Measurements from ENCODE around the gene SH2D3C.

Gene SH2D3C

DNA sequence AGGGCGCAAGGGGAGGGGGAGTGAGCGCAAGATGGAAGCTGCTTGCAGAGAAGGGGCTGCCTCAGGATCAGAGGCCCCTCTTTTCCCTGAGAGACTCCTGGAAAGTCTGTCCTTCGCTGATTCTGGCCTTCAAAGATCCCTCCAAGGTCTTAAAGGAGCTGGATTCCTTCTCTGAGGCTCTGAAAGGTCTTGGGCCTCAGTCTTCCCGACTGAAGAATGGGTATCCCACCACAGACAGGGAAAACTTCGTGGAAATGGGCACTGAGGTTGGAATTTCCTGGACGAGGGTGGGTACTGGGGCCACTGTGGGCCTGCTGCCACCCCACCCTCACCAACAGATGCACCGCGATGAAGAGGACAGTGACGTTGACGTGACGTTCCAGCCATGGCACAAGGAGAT lies 66.1 kb downstream of the SH2D3C start:
- no peak for TF ChIP-seq CTCF (IDR thresholded peaks at IDR 0.05; ENCODE audit: low read depth, low read length)
- Histone ChIP-seq H3K27me3 (no peaks in the 10 kb centered on the region), H3K9me3 (peaks cover 8% of the 10 kb centered on the region; the same call in 1 of the 2 replicates), H3K4me3 (ENCODE audit: low read depth, low read length) (no peak overlapping the region), H3K36me3 (no peaks in the 10 kb centered on the region; the same call in 1 of the 2 replicates), H3K4me1 (peaks cover 4% of the 10 kb centered on the region)
- DNase-seq: no peak

DNA sequence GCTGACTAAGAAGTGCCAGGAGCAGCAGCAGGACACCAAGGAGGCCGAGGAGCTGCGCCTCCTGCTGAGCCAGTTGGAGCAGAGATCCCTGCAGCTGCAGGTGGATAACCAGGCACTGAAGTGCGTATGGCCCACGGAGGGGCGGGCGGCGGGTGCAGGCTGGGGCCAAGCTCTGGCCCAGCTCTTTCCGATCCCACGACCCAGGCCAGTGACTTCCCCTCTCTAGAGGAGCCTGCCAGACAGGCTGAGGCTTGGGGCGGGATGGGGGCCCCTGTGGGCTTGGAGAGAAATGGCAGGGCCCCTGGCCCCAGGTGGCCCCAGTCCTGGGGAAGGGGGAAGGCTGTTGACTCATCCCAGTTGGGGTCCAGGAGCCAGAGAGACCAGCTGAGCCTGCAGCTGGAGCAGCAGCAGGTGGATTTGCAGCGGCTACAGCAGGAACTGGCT lies 66.6 kb downstream of the SH2D3C start:
- DNase-seq: no peak
- TF ChIP-seq CTCF (IDR thresholded peaks at IDR 0.05; ENCODE audit: low read depth, low read length): no peak
- Histone ChIP-seq H3K4me1 (peaks cover 6% of the 10 kb centered on the region), H3K36me3 (no peaks in the 10 kb centered on the region; the same call in 1 of the 2 replicates), H3K4me3 (ENCODE audit: low read depth, low read length) (no peak overlapping the region), H3K9me3 (peaks cover 8% of the 10 kb centered on the region; the same call in 1 of the 2 replicates), H3K27me3 (no peaks in the 10 kb centered on the region)

DNA sequence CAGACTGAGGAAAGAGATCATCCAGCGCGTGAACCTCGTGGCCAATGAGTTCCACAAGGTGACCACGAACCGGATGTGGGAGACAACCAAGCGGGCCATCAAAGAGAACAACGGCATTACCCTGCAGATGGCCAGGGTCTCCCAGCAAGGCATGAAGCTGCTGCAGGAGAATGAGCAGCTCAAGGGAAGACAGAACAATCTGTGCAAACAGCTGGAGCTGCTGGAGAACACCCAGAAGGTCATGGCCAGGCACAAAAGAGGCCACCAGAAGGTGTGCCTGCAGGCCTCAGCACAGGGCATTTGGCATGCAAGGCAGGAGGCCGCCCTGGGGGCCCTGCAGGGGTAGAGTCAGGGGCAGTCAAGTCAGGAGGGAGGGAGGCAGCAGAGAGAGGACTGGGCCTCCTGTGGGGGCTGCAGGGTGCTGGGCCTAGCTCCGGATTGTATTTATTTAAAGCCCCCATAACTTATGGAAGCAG lies 67.2 kb downstream of the SH2D3C start:
- Histone ChIP-seq H3K4me3 (ENCODE audit: low read depth, low read length) (no peak overlapping the region), H3K9me3 (peaks cover 8% of the 10 kb centered on the region; the same call in 1 of the 2 replicates), H3K27me3 (no peaks in the 10 kb centered on the region), H3K4me1 (peaks cover 8% of the 10 kb centered on the region), H3K36me3 (no peaks in the 10 kb centered on the region; the same call in 1 of the 2 replicates)
- no peak for TF ChIP-seq CTCF (IDR thresholded peaks at IDR 0.05; ENCODE audit: low read depth, low read length)
- DNase-seq: no peak

- Histone ChIP-seq H3K4me1 (peaks cover 5% of the 10 kb centered on the region; the same call in 1 of the 2 replicates), H3K27me3 (no peaks in the 10 kb centered on the region), H3K36me3 (no peaks in the 10 kb centered on the region; the same call in 1 of the 2 replicates), H3K4me3 (ENCODE audit: low read depth, low read length) (no peak overlapping the region), H3K9me3 (peaks cover 8% of the 10 kb centered on the region; the same call in 1 of the 2 replicates)
- no peak for DNase-seq
- no peak for TF ChIP-seq CTCF (IDR thresholded peaks at IDR 0.05; ENCODE audit: low read depth, low read length)
Measured at GRCh38 chr9:127710204-127710783, 68.2 kb downstream of the SH2D3C start.

- Histone ChIP-seq H3K27me3 (no peaks in the 10 kb centered on the region), H3K9me3 (peaks cover 8% of the 10 kb centered on the region; the same call in 1 of the 2 replicates), H3K4me3 (ENCODE audit: low read depth, low read length) (no peak overlapping the region), H3K4me1 (peaks cover 5% of the 10 kb centered on the region; the same call in 1 of the 2 replicates), H3K36me3 (no peaks in the 10 kb centered on the region; the same call in 1 of the 2 replicates)
- TF ChIP-seq CTCF (IDR thresholded peaks at IDR 0.05; ENCODE audit: low read depth, low read length): no peak
- no peak for DNase-seq
Measured at GRCh38 chr9:127708952-127709587, 69.4 kb downstream of the SH2D3C start.

GRCh38 chr9:127707766-127708165 lies 70.7 kb downstream of the SH2D3C start:
- no peaks in the 10 kb centered on the region for H3K27me3 ChIP-seq
- 0 out of 2 replicates have a peak, but pooled peaks have one; percentile 5 for TF ChIP-seq CTCF (IDR thresholded peaks at IDR 0.05; ENCODE audit: low read depth, low read length)
- no peak overlapping the region for H3K4me3 ChIP-seq (ENCODE audit: low read depth, low read length)
- H3K9me3 ChIP-seq: peaks cover 8% of the 10 kb centered on the region; the same call in 1 of the 2 replicates
- no peak for DNase-seq
- no peaks in the 10 kb centered on the region; the same call in 1 of the 2 replicates for H3K36me3 ChIP-seq
- peaks cover 5% of the 10 kb centered on the region; the same call in 1 of the 2 replicates for H3K4me1 ChIP-seq

Measured in BE2C (cell line).